Ascending aorta (tissue), 2 donors: ENCODE results near the gene ETFDH. TPM values are rescaled to one million over a fixed set of nuclear protein-coding genes. Genes with fewer than 3 reads are reported as not detected.
"Not testable (repeated sequence)": the region's sequence is repeated elsewhere in the genome, so short reads cannot be mapped to it uniquely, and the experiment has no call there.

ENCODE experiments used
- DNase-seq, 2 donors: peaks; one replicate each; pipeline ENCODE4 v3.0.0-alpha.2; 2019; ENCODE audit warnings: low spot score in 2 of 2
- H3K27ac ChIP-seq, 2 donors: fragments of 200-600 bp; sonication (generic); one replicate each; pipeline ENCODE4 v1.5.1; 2016 to 2017; ENCODE audit warnings: mild to moderate bottlenecking in 1 of 2
- H3K27me3 ChIP-seq: fragments of 200-600 bp; sonication (generic); one replicate; pipeline ENCODE4 v1.5.1; 2017
- H3K36me3 ChIP-seq, 2 donors: fragments of 200-600 bp; sonication (generic); one replicate each; pipeline ENCODE4 v1.5.1; 2016
- H3K4me1 ChIP-seq, 2 donors: fragments of 200-600 bp; sonication (generic); one replicate each; pipeline ENCODE4 v1.5.1; 2016 to 2017; ENCODE audit warnings: mild to moderate bottlenecking in 1 of 2
- H3K4me3 ChIP-seq, 2 donors: fragments of 200-600 bp; sonication (generic); one replicate each; pipeline ENCODE4 v1.5.1; 2016 to 2017; ENCODE audit warnings: mild to moderate bottlenecking in 1 of 2
- H3K9me3 ChIP-seq, 2 donors: fragments of 200-600 bp; sonication (generic); one replicate each; pipeline ENCODE4 v1.5.1; 2016
- CTCF ChIP-seq, 3 experiments: fragments of 200-600 bp in 2 of 3; fragments of 450-650 bp in 1 of 3; sonication (generic) in 2 of 3; IDR thresholded peaks; one replicate each; pipeline ENCODE4 v1.5.1; 2016 to 2019; ENCODE audit warnings: antibody characterized with exemption in 3 of 3, mild to moderate bottlenecking in 1 of 3, moderate library complexity in 1 of 3
- intact Hi-C: fragments of 100-400 bp; cut with DNase I; formaldehyde crosslinking; loops from one replicate; pipeline ENCODE4 v1.15.1; 2023
- total RNA-seq: library from RNA; depleted of rRNA; stranded (reverse); fragments of >200 nt; gene quantifications from one replicate; pipeline ENCODE4 v1.1.0, GENCODE V29; 2016

Gene ETFDH
- total RNA-seq, 1 donor from 2014 or later = 1.4 TPM

GRCh38 chr4:158688813-158689212, 16.7 kb downstream of the ETFDH start:
- Histone ChIP-seq H3K27ac (no peak overlapping the region), H3K9me3 (no peaks in the 10 kb centered on the region), H3K4me1 (no peaks in the 10 kb centered on the region), H3K4me3 (no peak overlapping the region), H3K27me3 (no peaks in the 10 kb centered on the region), H3K36me3 (peaks cover 11 to 48% of the 10 kb centered on the region in 2 donors)
- no peak for TF ChIP-seq CTCF (IDR thresholded peaks at IDR 0.05)
- intact Hi-C loops = no loop called here
- no peak for DNase-seq

- no peaks in the 10 kb centered on the region for H3K4me1 ChIP-seq
- no peak for DNase-seq
- H3K36me3 ChIP-seq = peaks cover 12 to 52% of the 10 kb centered on the region in 2 donors
- no peaks in the 10 kb centered on the region for H3K9me3 ChIP-seq
- no peak for TF ChIP-seq CTCF (IDR thresholded peaks at IDR 0.05)
- no peak overlapping the region for H3K4me3 ChIP-seq
- no peaks in the 10 kb centered on the region for H3K27me3 ChIP-seq
- H3K27ac ChIP-seq = no peak overlapping the region
- intact Hi-C loops = no loop called here
Measured at GRCh38 chr4:158704274-158704673, 32.2 kb downstream of the ETFDH start.

GRCh38 chr4:158710814-158711213, 38.7 kb downstream of the ETFDH start:
- Histone ChIP-seq H3K4me1 (no peaks in the 10 kb centered on the region), H3K4me3 (no peak overlapping the region), H3K9me3 (no peaks in the 10 kb centered on the region), H3K36me3 (peaks cover 37 to 81% of the 10 kb centered on the region in 2 donors), H3K27me3 (no peaks in the 10 kb centered on the region), H3K27ac (peak overlapping the region in 1 of 2 donors; percentile 38)
- intact Hi-C loops = no loop called here
- no peak for DNase-seq
- TF ChIP-seq CTCF (IDR thresholded peaks at IDR 0.05) = peak in 2 of 3 experiments; percentile 11 to 28

GRCh38 chr4:158712622-158713021, 40.5 kb downstream of the ETFDH start:
- H3K27me3 ChIP-seq, H3K9me3 ChIP-seq, H3K4me3 ChIP-seq, DNase-seq, intact Hi-C loops, H3K27ac ChIP-seq, H3K4me1 ChIP-seq: not testable (repeated sequence)
- peaks cover 46 to 82% of the 10 kb centered on the region in 2 donors for H3K36me3 ChIP-seq

- intact Hi-C loops = no loop called here
- Histone ChIP-seq H3K27ac (no peak overlapping the region), H3K36me3 (peaks cover 59 to 79% of the 10 kb centered on the region in 2 donors), H3K4me1 (no peaks in the 10 kb centered on the region), H3K9me3 (no peaks in the 10 kb centered on the region), H3K4me3 (no peak overlapping the region), H3K27me3 (no peaks in the 10 kb centered on the region)
- TF ChIP-seq CTCF (IDR thresholded peaks at IDR 0.05) = no peak
- no peak for DNase-seq
Measured at GRCh38 chr4:158714937-158715336, 42.8 kb downstream of the ETFDH start.

- no peak overlapping the region for H3K4me3 ChIP-seq
- no peak for DNase-seq
- H3K9me3 ChIP-seq = no peaks in the 10 kb centered on the region
- no peaks in the 10 kb centered on the region for H3K4me1 ChIP-seq
- H3K27me3 ChIP-seq = no peaks in the 10 kb centered on the region
- H3K36me3 ChIP-seq = peaks cover 64 to 72% of the 10 kb centered on the region in 2 donors
- intact Hi-C loops = no loop called here
- no peak for TF ChIP-seq CTCF (IDR thresholded peaks at IDR 0.05)
- no peak overlapping the region for H3K27ac ChIP-seq
Measured at GRCh38 chr4:158715802-158716201, 43.7 kb downstream of the ETFDH start.
